ENCODE data around the gene CTNNA2.

Gene CTNNA2

DNA sequence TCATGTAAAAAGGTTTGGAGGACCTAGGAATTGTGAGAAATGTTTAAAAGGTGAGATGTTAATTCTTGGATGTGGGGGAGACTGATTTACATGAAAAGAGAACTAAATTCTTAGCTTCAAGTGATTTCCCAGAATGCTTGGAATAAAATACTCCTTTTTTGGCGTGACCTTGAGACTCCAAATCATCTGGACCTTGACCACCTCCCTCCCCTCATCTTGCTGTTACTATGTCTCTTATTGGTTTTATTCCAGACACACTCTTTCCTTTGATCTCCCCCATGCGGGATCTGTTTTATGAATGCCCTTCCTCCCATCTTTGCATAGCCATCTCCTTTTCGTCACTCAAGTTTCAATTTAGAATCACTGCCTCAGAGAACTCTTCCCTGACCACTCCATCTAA, 811.7 kb downstream of the CTNNA2 start:
- no peaks in the 10 kb centered on the region for H3K36me3 ChIP-seq (ENCODE audit: control insufficient read depth, low read depth, low read length)
- peaks cover 38% of the 10 kb centered on the region for H3K27me3 ChIP-seq (ENCODE audit: control insufficient read depth, insufficient read depth, low read length)
- no peak overlapping the region for H3K27ac ChIP-seq (ENCODE audit: low read length)
- peaks cover 41% of the 10 kb centered on the region for H3K4me1 ChIP-seq (ENCODE audit: control insufficient read depth, low read depth, low read length)
- no peaks in the 10 kb centered on the region for H3K9me3 ChIP-seq (ENCODE audit: control insufficient read depth, low read depth, low read length)
- no peak overlapping the region for H3K9ac ChIP-seq (ENCODE audit: low read length)
- H3K4me3 ChIP-seq (ENCODE audit: low read length): no peak overlapping the region

DNA sequence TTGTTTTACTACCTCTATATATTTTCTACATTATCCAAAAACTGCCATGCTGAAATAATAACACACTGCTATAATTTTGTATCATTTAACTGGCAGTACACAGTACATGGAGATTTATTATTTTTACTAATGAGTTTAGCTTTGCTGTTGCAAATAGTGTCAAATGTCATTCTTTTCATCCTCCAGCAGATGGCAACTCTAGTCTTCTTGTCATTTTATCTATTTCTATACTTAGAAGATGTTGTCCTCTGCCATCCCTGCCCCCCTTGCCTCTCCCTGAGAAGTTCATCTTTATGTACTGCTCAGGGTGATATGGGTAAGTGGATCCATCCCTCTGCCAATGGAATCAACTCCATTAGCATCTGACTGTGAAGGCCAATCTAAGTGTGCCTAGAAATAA, 813.4 kb downstream of the CTNNA2 start:
- H3K9ac ChIP-seq (ENCODE audit: low read length): no peak overlapping the region
- H3K27me3 ChIP-seq (ENCODE audit: control insufficient read depth, insufficient read depth, low read length): peaks cover 36% of the 10 kb centered on the region
- no peaks in the 10 kb centered on the region for H3K9me3 ChIP-seq (ENCODE audit: control insufficient read depth, low read depth, low read length)
- peaks cover 45% of the 10 kb centered on the region for H3K4me1 ChIP-seq (ENCODE audit: control insufficient read depth, low read depth, low read length)
- H3K36me3 ChIP-seq (ENCODE audit: control insufficient read depth, low read depth, low read length): no peaks in the 10 kb centered on the region
- no peak overlapping the region for H3K4me3 ChIP-seq (ENCODE audit: low read length)
- H3K27ac ChIP-seq (ENCODE audit: low read length): no peak overlapping the region

- Histone ChIP-seq H3K36me3 (ENCODE audit: control insufficient read depth, low read depth, low read length) (no peaks in the 10 kb centered on the region), H3K9ac (ENCODE audit: low read length) (no peak overlapping the region), H3K27ac (ENCODE audit: low read length) (no peak overlapping the region), H3K4me1 (ENCODE audit: control insufficient read depth, low read depth, low read length) (peaks cover 42% of the 10 kb centered on the region), H3K4me3 (ENCODE audit: low read length) (no peak overlapping the region), H3K27me3 (ENCODE audit: control insufficient read depth, insufficient read depth, low read length) (peaks cover 29% of the 10 kb centered on the region), H3K9me3 (ENCODE audit: control insufficient read depth, low read depth, low read length) (no peaks in the 10 kb centered on the region)
Observed at GRCh38 chr2:80326861-80327260, 814.0 kb downstream of the CTNNA2 start.

GRCh38 chr2:80328159-80328571, 815.3 kb downstream of the CTNNA2 start:
- Histone ChIP-seq H3K4me3 (ENCODE audit: low read length) (no peak overlapping the region), H3K9me3 (ENCODE audit: control insufficient read depth, low read depth, low read length) (no peaks in the 10 kb centered on the region), H3K9ac (ENCODE audit: low read length) (no peak overlapping the region), H3K36me3 (ENCODE audit: control insufficient read depth, low read depth, low read length) (no peaks in the 10 kb centered on the region), H3K4me1 (ENCODE audit: control insufficient read depth, low read depth, low read length) (peaks cover 32% of the 10 kb centered on the region), H3K27ac (ENCODE audit: low read length) (no peak overlapping the region), H3K27me3 (ENCODE audit: control insufficient read depth, insufficient read depth, low read length) (peaks cover 17% of the 10 kb centered on the region)

GRCh38 chr2:80329491-80329890, 816.6 kb downstream of the CTNNA2 start:
- Histone ChIP-seq H3K36me3 (ENCODE audit: control insufficient read depth, low read depth, low read length) (no peaks in the 10 kb centered on the region), H3K9me3 (ENCODE audit: control insufficient read depth, low read depth, low read length) (no peaks in the 10 kb centered on the region), H3K27ac (ENCODE audit: low read length) (no peak overlapping the region), H3K27me3 (ENCODE audit: control insufficient read depth, insufficient read depth, low read length) (peaks cover 6% of the 10 kb centered on the region), H3K4me1 (ENCODE audit: control insufficient read depth, low read depth, low read length) (peaks cover 19% of the 10 kb centered on the region), H3K9ac (ENCODE audit: low read length) (no peak overlapping the region), H3K4me3 (ENCODE audit: low read length) (no peak overlapping the region)

GRCh38 chr2:80330527-80331450, 817.9 kb downstream of the CTNNA2 start:
- H3K9ac ChIP-seq (ENCODE audit: low read length): no peak overlapping the region
- H3K4me3 ChIP-seq (ENCODE audit: low read length): no peak overlapping the region

DNA sequence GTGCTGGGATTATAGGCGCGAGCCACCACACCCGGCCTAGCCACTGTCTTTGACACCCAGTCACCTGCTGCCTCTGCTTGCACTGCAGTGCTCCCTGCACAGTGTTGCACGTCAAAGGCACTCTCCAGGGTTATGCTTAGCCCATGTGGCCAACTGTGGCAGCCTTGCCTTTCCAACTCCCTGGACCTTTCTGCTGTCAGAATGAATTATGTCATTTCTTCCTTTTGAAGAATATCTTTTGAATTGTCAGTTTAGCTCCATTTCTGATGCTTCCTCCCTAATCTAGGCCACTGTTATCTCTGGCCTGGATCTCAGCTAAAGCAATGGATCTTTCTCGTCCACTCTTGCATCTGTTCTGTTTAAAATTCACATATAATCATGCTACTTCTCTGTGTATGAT, 821.0 kb downstream of the CTNNA2 start:
- Histone ChIP-seq H3K9ac (ENCODE audit: low read length) (no peak overlapping the region), H3K36me3 (ENCODE audit: control insufficient read depth, low read depth, low read length) (no peaks in the 10 kb centered on the region), H3K9me3 (ENCODE audit: control insufficient read depth, low read depth, low read length) (no peaks in the 10 kb centered on the region), H3K27me3 (ENCODE audit: control insufficient read depth, insufficient read depth, low read length) (no peaks in the 10 kb centered on the region), H3K27ac (ENCODE audit: low read length) (no peak overlapping the region), H3K4me1 (ENCODE audit: control insufficient read depth, low read depth, low read length) (peaks cover 4% of the 10 kb centered on the region), H3K4me3 (ENCODE audit: low read length) (no peak overlapping the region)

More at GRCh38 chr2:80330527-80331450, 817.9 kb downstream of the CTNNA2 start:
- peaks cover 13% of the 10 kb centered on the region for H3K4me1 ChIP-seq (ENCODE audit: control insufficient read depth, low read depth, low read length)
- no peaks in the 10 kb centered on the region for H3K9me3 ChIP-seq (ENCODE audit: control insufficient read depth, low read depth, low read length)
- no peaks in the 10 kb centered on the region for H3K27me3 ChIP-seq (ENCODE audit: control insufficient read depth, insufficient read depth, low read length)
- H3K36me3 ChIP-seq (ENCODE audit: control insufficient read depth, low read depth, low read length): no peaks in the 10 kb centered on the region
- H3K27ac ChIP-seq (ENCODE audit: low read length): no peak overlapping the region

GRCh38 chr2:80335411-80335810, 822.6 kb downstream of the CTNNA2 start:
- Histone ChIP-seq H3K36me3 (ENCODE audit: control insufficient read depth, low read depth, low read length) (no peaks in the 10 kb centered on the region), H3K27ac (ENCODE audit: low read length) (no peak overlapping the region), H3K27me3 (ENCODE audit: control insufficient read depth, insufficient read depth, low read length) (no peaks in the 10 kb centered on the region), H3K9me3 (ENCODE audit: control insufficient read depth, low read depth, low read length) (no peaks in the 10 kb centered on the region), H3K4me3 (ENCODE audit: low read length) (no peak overlapping the region), H3K4me1 (ENCODE audit: control insufficient read depth, low read depth, low read length) (peaks cover 4% of the 10 kb centered on the region), H3K9ac (ENCODE audit: low read length) (no peak overlapping the region)

GRCh38 chr2:80338794-80339193, 825.9 kb downstream of the CTNNA2 start:
- Histone ChIP-seq H3K9ac (ENCODE audit: low read length) (no peak overlapping the region), H3K27me3 (ENCODE audit: control insufficient read depth, insufficient read depth, low read length) (no peaks in the 10 kb centered on the region), H3K27ac (ENCODE audit: low read length) (no peak overlapping the region), H3K36me3 (ENCODE audit: control insufficient read depth, low read depth, low read length) (no peaks in the 10 kb centered on the region), H3K4me3 (ENCODE audit: low read length) (no peak overlapping the region), H3K9me3 (ENCODE audit: control insufficient read depth, low read depth, low read length) (no peaks in the 10 kb centered on the region), H3K4me1 (ENCODE audit: control insufficient read depth, low read depth, low read length) (no peaks in the 10 kb centered on the region)

DNA sequence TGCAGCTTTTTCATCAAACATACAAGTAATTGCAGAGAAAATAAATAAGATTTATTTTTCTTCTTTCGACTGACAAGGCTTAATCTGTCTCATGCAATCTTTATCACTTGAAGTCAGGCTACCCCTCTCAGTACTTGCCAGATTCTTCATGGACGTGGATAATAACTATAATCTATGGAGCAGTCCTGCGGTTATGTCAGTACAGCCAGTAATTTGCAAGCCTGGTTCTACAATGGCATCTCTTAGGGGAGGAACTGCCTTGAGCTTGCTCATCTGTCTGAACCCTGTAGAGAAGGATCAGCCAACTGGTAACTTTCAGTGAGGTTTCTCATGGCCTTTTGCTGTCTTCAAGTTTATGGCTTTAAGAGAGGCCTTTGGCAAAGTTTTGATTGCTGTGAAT, 827.2 kb downstream of the CTNNA2 start:
- Histone ChIP-seq H3K27ac (ENCODE audit: low read length) (no peak overlapping the region), H3K4me3 (ENCODE audit: low read length) (no peak overlapping the region), H3K9ac (ENCODE audit: low read length) (no peak overlapping the region), H3K36me3 (ENCODE audit: control insufficient read depth, low read depth, low read length) (no peaks in the 10 kb centered on the region), H3K4me1 (ENCODE audit: control insufficient read depth, low read depth, low read length) (no peaks in the 10 kb centered on the region), H3K27me3 (ENCODE audit: control insufficient read depth, insufficient read depth, low read length) (no peaks in the 10 kb centered on the region), H3K9me3 (ENCODE audit: control insufficient read depth, low read depth, low read length) (no peaks in the 10 kb centered on the region)

GRCh38 chr2:80348078-80348477, 835.2 kb downstream of the CTNNA2 start:
- Histone ChIP-seq H3K27me3 (ENCODE audit: control insufficient read depth, insufficient read depth, low read length) (no peaks in the 10 kb centered on the region), H3K9me3 (ENCODE audit: control insufficient read depth, low read depth, low read length) (no peaks in the 10 kb centered on the region), H3K4me3 (ENCODE audit: low read length) (no peak overlapping the region), H3K9ac (ENCODE audit: low read length) (no peak overlapping the region), H3K36me3 (ENCODE audit: control insufficient read depth, low read depth, low read length) (no peaks in the 10 kb centered on the region), H3K4me1 (ENCODE audit: control insufficient read depth, low read depth, low read length) (peaks cover 3% of the 10 kb centered on the region), H3K27ac (ENCODE audit: low read length) (no peak overlapping the region)

DNA sequence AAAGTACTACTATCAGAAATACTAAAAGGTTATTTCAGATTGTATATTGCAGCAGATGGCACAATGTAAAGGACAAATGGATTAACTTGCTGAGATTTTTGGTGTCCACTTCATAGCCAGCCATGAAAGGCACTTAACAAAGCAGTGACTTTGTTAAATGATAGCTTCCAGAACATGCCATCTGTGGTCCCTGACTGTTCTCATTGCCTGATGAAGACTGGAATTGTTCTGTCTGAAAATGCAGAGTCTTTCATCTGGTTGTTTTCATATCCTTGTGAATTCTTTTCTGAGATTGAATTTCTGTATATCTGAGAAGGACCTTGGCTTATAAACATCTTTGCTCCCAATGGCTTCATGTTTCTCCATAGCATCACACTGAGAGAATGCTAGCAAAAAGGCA, 836.1 kb downstream of the CTNNA2 start:
- no peak overlapping the region for H3K27ac ChIP-seq (ENCODE audit: low read length)
- H3K27me3 ChIP-seq (ENCODE audit: control insufficient read depth, insufficient read depth, low read length): no peaks in the 10 kb centered on the region
- H3K4me1 ChIP-seq (ENCODE audit: control insufficient read depth, low read depth, low read length): peaks cover 3% of the 10 kb centered on the region
- no peaks in the 10 kb centered on the region for H3K9me3 ChIP-seq (ENCODE audit: control insufficient read depth, low read depth, low read length)
- no peak overlapping the region for H3K9ac ChIP-seq (ENCODE audit: low read length)
- no peak overlapping the region for H3K4me3 ChIP-seq (ENCODE audit: low read length)
- H3K36me3 ChIP-seq (ENCODE audit: control insufficient read depth, low read depth, low read length): no peaks in the 10 kb centered on the region
